Gastroesophageal sphincter (tissue), 3 donors: ENCODE measurements around the gene FRMD3.

ENCODE experiments used
- CTCF ChIP-seq, 4 experiments: fragments of 200-600 bp in 2 of 4; fragments of 450-650 bp in 2 of 4; sonication (generic) in 1 of 4; IDR thresholded peaks; one replicate each; pipeline ENCODE4 v1.5.1; 2017 to 2019; ENCODE audit warnings: antibody characterized with exemption in 4 of 4, mild to moderate bottlenecking in 2 of 4, moderate library complexity in 2 of 4
- EP300 ChIP-seq: sonication (generic); formaldehyde crosslinking; IDR thresholded peaks from one replicate; pipeline ENCODE4 v1.6.1; 2017; ENCODE audit warnings: antibody characterized with exemption, mild to moderate bottlenecking
- POLR2AphosphoS5 ChIP-seq: sonication (generic); formaldehyde crosslinking; IDR thresholded peaks from one replicate; pipeline ENCODE4 v1.6.1; 2017; ENCODE audit warnings: antibody characterized with exemption

- TF ChIP-seq POLR2AphosphoS5 (no peak), CTCF (IDR thresholded peaks at IDR 0.05) (no peak), EP300 (no peak)
These were observed 215.8 kb downstream of the FRMD3 start for GRCh38 chr9:83322438-83322837.
